NT2/D1 (cell line): ENCODE data around the gene GALNT12.

Experiments
- SUZ12 ChIP-seq: IDR thresholded peaks from 2 replicates; pipeline ENCODE4 v1.6.1; 2011; ENCODE audit not compliant: insufficient read length, insufficient read depth; ENCODE audit errors: extremely low read depth
- ZNF274 ChIP-seq: IDR thresholded peaks from 2 replicates; pipeline ENCODE4 v1.6.1; 2011; ENCODE audit warnings: mild to moderate bottlenecking, low read depth, low read length

GRCh38 chr9:98846081-98846480, 38.6 kb downstream of the GALNT12 start:
- no peak for TF ChIP-seq SUZ12
- no peak for TF ChIP-seq ZNF274
